K562 (cell line): ENCODE measurements around the gene VPS35L. TPM values are rescaled to one million over a fixed set of nuclear protein-coding genes. Genes with fewer than 3 reads are reported as not detected.

Source experiments
- ATAC-seq: fragments of 200-7000 bp; cut with Tn5 transposase; 3 replicates; pipeline ENCODE4 v1.9.1; 2020; ENCODE audit warnings: moderate library complexity
- BruUV-seq: library from RNA; stranded (reverse); fragments of 400-500 nt; replicated peaks from 2 replicates; lab custom pipeline; 2021; lab: Mats Ljungman, UMichigan
- CTCF ChIA-PET: fragments of 300-600 bp; formaldehyde crosslinking; extraction: SDS; loops from one replicate; lab custom pipeline; 2021; ENCODE audit warnings: low intra/inter-chr PET ratio; lab: Yijun Ruan, JAX
- POLR2A ChIA-PET: fragments of 300-600, 350-650 bp; sonication (Branson Sonifier 250); formaldehyde crosslinking; extraction: SDS; loops from one replicate; lab custom pipeline; 2021; ENCODE audit warnings: antibody characterized with exemption, inconsistent platforms; lab: Yijun Ruan, JAX
- DNase-seq, 4 experiments: peaks; one replicate each; pipeline versions ENCODE4 v3.0.0 to v3.0.0-alpha.2; 2011 to 2018; ENCODE audit warnings: low spot score in 3 of 4, mixed read lengths in 3 of 4; ENCODE audit errors: extremely low read depth in 1 of 4
- FAIRE-seq: peaks from 2 replicates; lab custom pipeline; 2011; peaks lifted over from hg19 to GRCh38; lab: Jason Lieb, UNC
- H2AFZ ChIP-seq: 2 replicates; pipeline ENCODE4 v1.6.0; 2011; ENCODE audit warnings: low read depth, low read length, control low read depth, inconsistent platforms
- H3K27ac ChIP-seq: fragments of 200-600 bp; 3 replicates; pipeline ENCODE4 v1.8.0; 2011; ENCODE audit warnings: low read depth, mild to moderate bottlenecking, control low read depth, inconsistent platforms, low read length, moderate library complexity, mixed read lengths; ENCODE audit errors: extremely low read depth
- H3K27me3 ChIP-seq, 2 experiments: fragments of 300-600 bp in 1 of 2; 2 replicates in 1 of 2; 3 replicates in 1 of 2; pipeline versions ENCODE4 v1.6.0 to v1.8.0; 2011; ENCODE audit warnings: inconsistent platforms in 2 of 2, low read length in 2 of 2, mild to moderate bottlenecking in 1 of 2, mixed read lengths in 1 of 2, moderate library complexity in 1 of 2; ENCODE audit not compliant: control insufficient read depth in 2 of 2, insufficient read depth in 2 of 2
- H3K36me3 ChIP-seq: fragments of 300-600 bp; 3 replicates; pipeline ENCODE4 v1.8.0; 2011; ENCODE audit warnings: mild to moderate bottlenecking, low read length, inconsistent platforms; ENCODE audit not compliant: control insufficient read depth, insufficient read depth
- H3K4me1 ChIP-seq, 2 experiments: fragments of 200-600 bp in 1 of 2; replicated peaks in 1 of 2; 2 replicates in 1 of 2; 3 replicates in 1 of 2; pipeline versions ENCODE4 v1.5.1 to v1.8.0; 2011; ENCODE audit warnings: inconsistent platforms in 2 of 2, low read length in 2 of 2, mild to moderate bottlenecking in 1 of 2, mixed read lengths in 1 of 2, moderate library complexity in 1 of 2; ENCODE audit not compliant: control insufficient read depth in 2 of 2, insufficient read depth in 2 of 2
- H3K4me2 ChIP-seq: 2 replicates; pipeline ENCODE4 v1.6.1; 2011; ENCODE audit warnings: low read length, control low read depth, inconsistent platforms, mixed read lengths; ENCODE audit not compliant: insufficient read depth
- H3K4me3 ChIP-seq: fragments of 200-600 bp; sonication (generic), shearing (Covaris generic); 2 replicates; pipeline ENCODE4 v1.5.1; 2016; ENCODE audit warnings: control low read depth, inconsistent platforms
- H3K79me2 ChIP-seq: fragments of 200-600 bp; 3 replicates; pipeline ENCODE4 v1.8.0; 2011; ENCODE audit warnings: low read length, inconsistent platforms; ENCODE audit not compliant: control insufficient read depth, insufficient read depth
- H3K9ac ChIP-seq, 2 experiments: 2 replicates each; pipeline versions ENCODE4 v1.6.0 to v1.6.1; 2011; ENCODE audit warnings: low read depth in 2 of 2, low read length in 2 of 2, control low read depth in 1 of 2, inconsistent platforms in 1 of 2, mild to moderate bottlenecking in 1 of 2, mixed read lengths in 1 of 2; ENCODE audit not compliant: insufficient read depth in 1 of 2
- H3K9me1 ChIP-seq: one replicate; pipeline ENCODE4 v1.6.0; 2011; ENCODE audit warnings: inconsistent platforms, mild to moderate bottlenecking, low read length, moderate library complexity; ENCODE audit not compliant: control insufficient read depth, insufficient read depth
- H3K9me3 ChIP-seq: replicated peaks from 2 replicates; pipeline ENCODE4 v1.5.1; 2011; ENCODE audit warnings: low read depth, low read length, inconsistent platforms; ENCODE audit not compliant: control insufficient read depth, insufficient read depth
- H4K20me1 ChIP-seq: replicated peaks from 2 replicates; pipeline ENCODE4 v1.6.1; 2011; ENCODE audit warnings: low read length, inconsistent platforms, mixed read lengths; ENCODE audit not compliant: control insufficient read depth, insufficient read depth
- ATF3 ChIP-seq, 2 experiments: fragments of 450-650 bp in 1 of 2; sonication (generic) in 1 of 2; formaldehyde crosslinking in 1 of 2; IDR thresholded peaks in 1 of 2; conservative IDR thresholded peaks in 1 of 2; 2 replicates each; pipeline versions ENCODE4 v1.6.1 to v1.8.1; 2016 to 2023; ENCODE audit warnings: mild to moderate bottlenecking in 2 of 2, moderate library complexity in 2 of 2, inconsistent platforms in 1 of 2, missing genetic modification reagents in 1 of 2
- CTCF ChIP-seq, 3 experiments: IDR thresholded peaks in 2 of 3; conservative IDR thresholded peaks in 1 of 3; 2 replicates each; pipeline ENCODE4 v1.5.1; 2011 to 2012; ENCODE audit warnings: low read length in 3 of 3, mild to moderate bottlenecking in 3 of 3, control low read depth in 2 of 3, improper control_type of control experiment in 1 of 3, inconsistent platforms in 1 of 3, low read depth in 1 of 3, mixed read lengths in 1 of 3, moderate library complexity in 1 of 3; ENCODE audit not compliant: insufficient read depth in 2 of 3
- RAD21 ChIP-seq, 2 experiments: fragments of 250-450 bp in 1 of 2; fragments of 450-650 bp in 1 of 2; sonication (Bioruptor Pico) in 1 of 2; formaldehyde crosslinking in 1 of 2; IDR thresholded peaks in 1 of 2; conservative IDR thresholded peaks in 1 of 2; 2 replicates each; pipeline versions ENCODE4 v1.4.0 to v1.8.0; 2020 to 2022; ENCODE audit warnings: mild to moderate bottlenecking in 2 of 2, moderate library complexity in 1 of 2
- RREB1 ChIP-seq: fragments of 250-450 bp; sonication (Bioruptor Pico); IDR thresholded peaks from 2 replicates; pipeline ENCODE4 v1.4.0; 2020
- ZKSCAN3 ChIP-seq: fragments of 250-450 bp; sonication (Bioruptor Pico); IDR thresholded peaks from 2 replicates; pipeline ENCODE4 v1.4.0; 2020
- WGBS: fragments of 100-300 bp; shearing (Covaris generic); methylation state at CpG from one replicate; pipeline ENCODE4 v1.1.6; 2016; ENCODE audit warnings: low coverage, mixed read lengths; ENCODE audit not compliant: insufficient coverage; ENCODE audit errors: missing lambda C conversion rate; 5-methylcytosine and 5-hydroxymethylcytosine counted together
- in situ Hi-C: fragments of 300-500 bp; cut with MboI; formaldehyde crosslinking; loops from 4 replicates; pipeline ENCODE4 v1.15.0; 2018; ENCODE audit warnings: inconsistent platforms, mixed read lengths
- intact Hi-C: fragments of 100-400 bp; cut with micrococcal nuclease; formaldehyde crosslinking; loops from 2 replicates; pipeline ENCODE4 v1.14.2; 2022
- polyA plus RNA-seq, 8 experiments: library from polyadenylated mRNA; depleted of rRNA in 4 of 8; stranded (reverse) in 5 of 8; unstranded in 3 of 8; fragments of >200 nt; fragmentation: Nextera tagmentation in 2 of 8; fragmentation: Illumina TruSeq in 1 of 8; extraction: Ambion mirVana in 2 of 8; extraction: Trizol in 1 of 8; gene quantifications; 2 replicates each; pipeline versions ENCODE4 v1.2.1 to v1.2.3, GENCODE V29; 2011 to 2014; ENCODE audit warnings: inconsistent platforms in 1 of 8, missing spikeins in 1 of 8
- total RNA-seq, 7 experiments: library from RNA; depleted of rRNA in 6 of 7; stranded (reverse); fragments of >200 nt in 6 of 7; fragmentation: Illumina TruSeq in 2 of 7; extraction: Trizol in 2 of 7; gene quantifications; 2 replicates each; pipeline versions ENCODE4 v1.2.1 to v1.2.3, GENCODE V29; 2011 to 2021; ENCODE audit warnings: low replicate concordance in 1 of 7

VPS35L gene
- total and polyA plus RNA-seq, 9 of the 15 experiments (the other 6 are each of a cell fraction or from before 2014, with no cell fraction given) = 10.2 to 30.4 (median 20.1) TPM

GRCh38 chr16:19559242-19559910, 3.9 kb downstream of the VPS35L start:
- peak; percentile 85 for FAIRE-seq
- no peak overlapping the region for H2AFZ ChIP-seq
- intact Hi-C loops = loop anchor here (1.0 kb wide), 1 partner anchor 327 kb away; no protein-coding TSS in a partner anchor
- no peak overlapping the region for H3K27ac ChIP-seq
- in situ Hi-C loops = no loop called here
- H3K4me1 ChIP-seq = peaks cover 0 to 3% of the 10 kb centered on the region in 2 experiments; a peak in 3 of 5 replicates
- WGBS = 49% methylated on average over 8 of the region's 10 CpGs
- no peaks in the 10 kb centered on the region for H3K27me3 ChIP-seq
- H3K4me2 ChIP-seq = no peak overlapping the region
- ATAC-seq = no peak
- ChIA-PET POLR2A (no interaction called here), CTCF (interaction anchor here (0.7 to 2.2 kb wide), 2 partner anchors 327 to 420 kb away, joined by 4 to 14 read pairs; no protein-coding TSS in a partner anchor)
- H3K9ac ChIP-seq = no peak overlapping the region
- H3K9me1 ChIP-seq = no peaks in the 10 kb centered on the region
- H3K4me3 ChIP-seq = no peak overlapping the region
- no peaks in the 10 kb centered on the region for H4K20me1 ChIP-seq
- peak; percentile 23 to 67 (median 36) for DNase-seq
- no peaks in the 10 kb centered on the region for H3K36me3 ChIP-seq
- no peaks in the 10 kb centered on the region for H3K9me3 ChIP-seq
- H3K79me2 ChIP-seq = no peaks in the 10 kb centered on the region
- peak in 1 of 2 experiments; percentile 58; a peak in 3 of 4 replicates for TF ChIP-seq RAD21 (CRISPR knock-in tag; conservative IDR thresholded peaks at IDR 0.05 in 1 of 2, IDR thresholded peaks at IDR 0.05 in 1 of 2)
- peak; percentile 32; the same call in 1 of the 2 replicates for TF ChIP-seq ATF3 (IDR thresholded peaks at IDR 0.05)
- no peak for TF ChIP-seq ATF3 (CRISPR knock-in tag; conservative IDR thresholded peaks at IDR 0.05)
- TF ChIP-seq RREB1 = no peak
- no peak for TF ChIP-seq ZKSCAN3 (CRISPR knock-in tag)
- peak; percentile 30 to 72 (median 56); a peak in 5 of 6 replicates for TF ChIP-seq CTCF (IDR thresholded peaks at IDR 0.05 in 2 of 3, conservative IDR thresholded peaks at IDR 0.05 in 1 of 3; ENCODE audit: insufficient read depth in 2 of 3, low read depth in 1 of 3, low read length in 3 of 3)
- no TSS peak for BruUV-seq
